ENCODE data around the gene ACTL7A. TPM values are rescaled to one million over a fixed set of nuclear protein-coding genes. Genes with fewer than 3 reads are reported as not detected.
"Not testable (repeated sequence)": the region's sequence is repeated elsewhere in the genome, so short reads cannot be mapped to it uniquely, and the experiment has no call there.

Gene ACTL7A
- total RNA-seq, 6 experiments from 2014 or later = not detected

DNA sequence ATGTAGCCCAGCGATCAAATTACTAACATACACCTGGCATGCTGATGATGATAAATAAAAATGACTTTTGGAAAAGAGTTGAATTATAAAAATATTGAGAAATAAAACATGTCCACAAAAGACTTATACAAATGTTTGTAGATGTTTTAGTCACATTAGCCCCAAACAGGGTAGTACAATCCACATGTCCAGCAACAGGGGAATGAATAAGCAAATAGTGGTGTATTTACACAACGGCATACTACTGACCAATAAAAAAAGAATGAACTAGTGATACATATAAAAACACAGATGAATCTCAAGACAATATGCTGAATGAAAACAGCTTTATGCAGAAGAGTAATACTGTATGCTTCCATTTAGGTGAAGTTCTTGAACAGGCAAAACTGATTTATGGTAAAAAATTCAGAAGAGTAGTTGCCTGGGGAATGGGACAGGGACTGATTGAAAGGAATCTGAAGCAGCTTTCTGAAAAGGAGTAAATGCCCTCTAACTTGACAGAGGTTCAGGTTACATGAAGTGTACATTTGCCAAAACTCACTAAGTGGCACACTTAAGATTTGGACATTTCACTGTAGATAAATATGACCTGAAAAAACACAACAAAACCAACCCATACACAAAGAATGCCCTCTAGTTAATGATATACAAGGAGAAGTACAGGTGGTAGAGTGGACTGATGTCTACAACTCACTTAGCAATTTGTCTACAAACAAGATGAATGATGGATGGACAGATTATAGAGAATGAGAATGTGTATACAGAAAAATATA lies 35.4 kb downstream of the ACTL7A start:
- 75% methylated on average over 2 of the region's 2 CpGs for WGBS (ENCODE audit: insufficient coverage, low coverage, low lambda C conversion rate, missing lambda C conversion rate)
- Histone ChIP-seq H3K9me3 (no peaks in the 10 kb centered on the region), H3K36me3 (peaks cover 0 to 44% (median 3%) of the 10 kb centered on the region in 4 donors), H3K4me1 (peaks cover 0 to 36% (median 8%) of the 10 kb centered on the region in 4 donors), H3K27me3 (no peaks in the 10 kb centered on the region), H3K27ac (peak overlapping the region in 1 of 3 donors; percentile 38), H3K4me3 (no peak overlapping the region)
- DNase-seq (no peak), ATAC-seq (peak; percentile 37 to 64 (median 54))
- intact Hi-C loops (cut with DNase I) = no loop called here
- TF ChIP-seq POLR2A (IDR thresholded peaks at IDR 0.05) = no peak
- TF ChIP-seq, protein P1, sequence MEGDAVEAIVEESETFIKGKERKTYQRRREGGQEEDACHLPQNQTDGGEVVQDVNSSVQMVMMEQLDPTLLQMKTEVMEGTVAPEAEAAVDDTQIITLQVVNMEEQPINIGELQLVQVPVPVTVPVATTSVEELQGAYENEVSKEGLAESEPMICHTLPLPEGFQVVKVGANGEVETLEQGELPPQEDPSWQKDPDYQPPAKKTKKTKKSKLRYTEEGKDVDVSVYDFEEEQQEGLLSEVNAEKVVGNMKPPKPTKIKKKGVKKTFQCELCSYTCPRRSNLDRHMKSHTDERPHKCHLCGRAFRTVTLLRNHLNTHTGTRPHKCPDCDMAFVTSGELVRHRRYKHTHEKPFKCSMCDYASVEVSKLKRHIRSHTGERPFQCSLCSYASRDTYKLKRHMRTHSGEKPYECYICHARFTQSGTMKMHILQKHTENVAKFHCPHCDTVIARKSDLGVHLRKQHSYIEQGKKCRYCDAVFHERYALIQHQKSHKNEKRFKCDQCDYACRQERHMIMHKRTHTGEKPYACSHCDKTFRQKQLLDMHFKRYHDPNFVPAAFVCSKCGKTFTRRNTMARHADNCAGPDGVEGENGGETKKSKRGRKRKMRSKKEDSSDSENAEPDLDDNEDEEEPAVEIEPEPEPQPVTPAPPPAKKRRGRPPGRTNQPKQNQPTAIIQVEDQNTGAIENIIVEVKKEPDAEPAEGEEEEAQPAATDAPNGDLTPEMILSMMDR (IDR thresholded peaks at IDR 0.05) = no peak

DNA sequence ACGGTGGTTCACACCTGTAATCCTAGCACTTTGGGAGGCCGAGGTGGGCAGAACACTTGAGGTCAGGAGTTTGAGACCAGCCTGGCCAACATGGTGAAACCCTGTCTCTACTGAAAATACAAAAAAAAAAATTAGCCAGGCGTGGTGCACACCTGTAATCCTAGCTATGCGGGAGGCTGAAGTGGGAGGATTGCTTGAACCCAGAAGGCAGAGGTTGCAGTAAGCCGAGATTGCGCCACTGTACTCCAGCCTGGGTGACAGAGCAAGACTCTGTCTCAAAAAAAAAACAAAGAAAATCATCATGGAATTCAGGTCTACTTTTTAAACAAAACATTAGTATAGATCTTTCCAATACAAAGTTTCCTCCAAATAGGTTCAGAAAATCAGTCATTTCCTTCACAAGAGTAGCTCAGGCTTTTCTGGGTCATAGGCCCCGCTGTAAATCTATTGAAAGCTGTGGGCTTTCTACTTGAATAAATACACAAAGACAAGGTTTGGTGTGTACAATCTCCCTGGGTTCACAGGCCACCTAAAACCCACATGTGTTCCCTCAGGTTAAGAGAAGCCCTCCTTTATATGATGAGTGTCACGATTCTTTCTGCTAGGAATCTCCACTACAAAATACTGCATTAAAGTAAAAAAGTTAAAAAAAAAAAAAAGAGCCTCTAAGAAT lies 37.1 kb downstream of the ACTL7A start:
- peaks cover 0 to 35% (median 3%) of the 10 kb centered on the region in 4 donors for H3K36me3 ChIP-seq

DNA sequence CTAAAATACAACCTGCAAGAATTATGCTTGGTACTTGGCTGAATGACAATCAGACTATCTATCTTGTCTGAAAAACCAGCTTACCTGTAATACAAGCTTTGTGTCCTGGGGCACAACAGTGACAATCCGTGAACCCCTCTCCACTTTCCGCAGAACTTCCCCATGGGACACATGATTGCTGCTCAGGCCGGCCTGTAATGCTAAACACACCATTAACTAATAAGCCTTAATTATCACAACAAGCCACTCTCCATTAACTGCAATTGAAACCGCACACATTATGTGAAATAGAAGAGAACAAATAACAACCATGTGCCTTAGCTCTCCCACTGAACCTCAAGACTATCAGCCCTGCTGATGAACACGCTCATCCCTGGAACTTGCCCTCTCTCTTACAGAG lies 38.1 kb downstream of the ACTL7A start:
- no peak for DNase-seq
- Histone ChIP-seq H3K4me3 (no peak overlapping the region), H3K27ac (no peak overlapping the region), H3K4me1 (peaks cover 0 to 18% (median 1%) of the 10 kb centered on the region in 4 donors), H3K9me3 (no peaks in the 10 kb centered on the region), H3K36me3 (peaks cover 0 to 35% (median 3%) of the 10 kb centered on the region in 4 donors), H3K27me3 (no peaks in the 10 kb centered on the region)
- TF ChIP-seq, protein P1 (IDR thresholded peaks at IDR 0.05) = no peak
- no peak for TF ChIP-seq POLR2A (IDR thresholded peaks at IDR 0.05)
- WGBS (ENCODE audit: insufficient coverage, low coverage, low lambda C conversion rate, missing lambda C conversion rate) = 90% methylated on average over 3 of the region's 5 CpGs
- intact Hi-C loops (cut with DNase I) = no loop called here
- no peak for ATAC-seq

More for the DNA sequence above, 37.1 kb downstream of the ACTL7A start:
- 76% methylated on average over 8 of the region's 8 CpGs for WGBS (ENCODE audit: insufficient coverage, low coverage, low lambda C conversion rate, missing lambda C conversion rate)
- H3K4me3 ChIP-seq; H3K9me3 ChIP-seq; ATAC-seq; H3K27me3 ChIP-seq; intact Hi-C loops (cut with DNase I); DNase-seq; H3K27ac ChIP-seq: not testable (repeated sequence)
- H3K4me1 ChIP-seq = peaks cover 0 to 27% (median 5%) of the 10 kb centered on the region in 4 donors

DNA sequence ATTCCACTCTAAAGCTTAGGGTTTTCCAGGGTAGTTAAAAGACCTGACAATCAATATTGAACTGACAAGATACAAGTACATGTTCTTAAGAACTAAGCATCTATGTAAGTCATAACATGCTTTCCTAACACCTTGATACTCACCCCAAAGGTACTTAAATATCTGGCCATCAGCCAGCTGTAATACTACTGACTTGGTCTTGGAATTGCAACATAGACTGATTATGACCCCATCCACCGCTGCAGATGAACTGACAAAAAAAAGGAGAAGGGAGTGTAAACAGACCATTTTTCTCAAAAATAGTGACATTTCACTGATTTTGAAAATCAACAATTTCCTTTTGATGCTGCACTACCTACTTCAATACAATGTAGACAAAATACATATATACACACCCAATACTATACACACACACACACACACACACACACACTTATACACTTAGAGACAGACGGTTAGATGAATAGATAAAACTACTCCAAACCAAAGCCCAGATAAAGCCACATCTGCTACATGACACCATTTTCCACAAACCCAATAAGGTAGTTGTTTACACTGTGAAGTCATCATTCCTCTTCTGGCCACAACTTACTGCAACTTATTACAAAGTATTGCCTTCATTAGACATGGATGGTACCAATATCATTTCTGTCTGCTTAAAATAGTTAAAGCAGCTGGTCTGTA lies 41.5 kb downstream of the ACTL7A start:
- intact Hi-C loops (cut with DNase I) = no loop called here
- Histone ChIP-seq H3K27me3 (no peaks in the 10 kb centered on the region), H3K4me3 (no peak overlapping the region), H3K36me3 (peaks cover 0 to 39% (median 4%) of the 10 kb centered on the region in 4 donors), H3K9me3 (no peaks in the 10 kb centered on the region), H3K27ac (no peak overlapping the region), H3K4me1 (peaks cover 0 to 3% (median 0%) of the 10 kb centered on the region in 4 donors)
- DNase-seq (no peak), ATAC-seq (peak in 1 of 4 donors; percentile 34)
- WGBS (ENCODE audit: insufficient coverage, low coverage, low lambda C conversion rate, missing lambda C conversion rate) = 69% methylated on average over 2 of the region's 2 CpGs
- TF ChIP-seq, protein P1 (IDR thresholded peaks at IDR 0.05) = no peak
- TF ChIP-seq POLR2A (IDR thresholded peaks at IDR 0.05) = no peak
